Chondrocyte (in vitro differentiated cells): ENCODE results near the gene DNAJC11. TPM values are rescaled to one million over a fixed set of nuclear protein-coding genes. Genes with fewer than 3 reads are reported as not detected.
"Not testable (repeated sequence)": the region's sequence is repeated elsewhere in the genome, so short reads cannot be mapped to it uniquely, and the experiment has no call there.

Experiments used
- DNase-seq: peaks from one replicate; pipeline ENCODE4 v3.0.0; 2021; ENCODE audit warnings: mixed read lengths, low spot score
- H3K27ac Mint-ChIP-seq: one replicate; pipeline ENCODE4 v1.8.0; 2021; ENCODE audit warnings: mild to moderate bottlenecking, moderate library complexity, mixed read lengths; ENCODE audit not compliant: unreplicated experiment
- H3K27me3 Mint-ChIP-seq: 2 replicates; pipeline ENCODE4 v1.8.0; 2021; ENCODE audit warnings: low read depth, mixed read lengths
- H3K36me3 Mint-ChIP-seq: 2 replicates; pipeline ENCODE4 v1.8.0; 2021; ENCODE audit warnings: low read depth, mixed read lengths
- H3K4me1 Mint-ChIP-seq: 2 replicates; pipeline ENCODE4 v1.8.0; 2021; ENCODE audit warnings: low read depth, mild to moderate bottlenecking, mixed read lengths
- H3K4me3 Mint-ChIP-seq: one replicate; pipeline ENCODE4 v1.8.0; 2021; ENCODE audit warnings: mild to moderate bottlenecking, moderate library complexity, mixed read lengths; ENCODE audit not compliant: unreplicated experiment
- H3K9me3 Mint-ChIP-seq: 2 replicates; pipeline ENCODE4 v1.8.0; 2021; ENCODE audit warnings: low read depth, mixed read lengths
- total RNA-seq: library from RNA; stranded (reverse); gene quantifications from 3 replicates; pipeline ENCODE4 v1.2.1, GENCODE V29; 2021
- TF ChIP-seq, protein P1 (sequence below): fragments of 200-600 bp; sonication (generic); IDR thresholded peaks from 2 replicates; pipeline ENCODE4 v1.5.0; 2021; ENCODE audit warnings: antibody characterized with exemption, mild to moderate bottlenecking, moderate library complexity

The DNAJC11 gene
- total RNA-seq, 1 donor from 2014 or later, result 46.3 TPM

DNA sequence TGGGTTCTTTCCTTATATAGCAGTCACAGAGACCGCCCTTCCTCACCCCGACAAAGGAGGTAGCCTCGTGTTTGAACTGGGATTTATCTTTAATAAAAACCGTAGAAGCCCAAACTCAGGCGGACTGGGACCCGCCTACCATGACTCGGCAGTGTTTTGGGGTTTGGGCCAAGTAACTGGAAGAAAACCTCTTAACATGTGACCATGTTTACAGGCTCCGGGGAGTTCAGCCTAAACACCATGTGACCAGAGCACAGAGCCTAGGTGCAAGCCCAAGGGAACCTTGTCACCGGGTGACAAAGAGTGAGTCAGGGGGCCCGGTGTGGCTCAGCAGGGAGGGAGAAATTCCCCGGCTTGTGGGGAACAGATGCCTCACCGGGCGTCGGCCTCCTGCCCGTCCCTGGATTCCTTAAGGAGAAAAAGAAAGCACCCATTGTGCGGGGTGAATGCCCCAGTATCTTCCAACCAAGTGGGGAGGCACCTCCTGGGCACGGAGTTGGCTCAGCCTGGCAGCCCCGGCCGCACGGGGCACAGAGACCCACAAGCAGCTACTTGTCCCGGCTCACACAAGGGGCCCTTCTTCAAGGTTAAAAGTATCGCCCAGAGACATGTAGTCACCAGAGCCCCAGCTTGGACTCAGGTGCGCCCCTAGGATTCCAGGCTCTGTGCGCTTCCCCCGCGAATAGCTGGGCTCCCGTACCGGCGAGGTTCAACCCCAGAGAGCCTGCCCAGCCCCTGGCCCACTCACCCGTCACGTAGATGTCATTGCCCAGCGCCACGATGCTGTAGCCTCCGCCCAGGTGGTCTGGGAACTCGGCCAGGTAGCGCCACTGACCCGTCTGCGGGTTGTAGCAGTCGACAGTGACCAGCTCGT lies 100.3 kb downstream of the DNAJC11 start:
- TF ChIP-seq, protein P1, sequence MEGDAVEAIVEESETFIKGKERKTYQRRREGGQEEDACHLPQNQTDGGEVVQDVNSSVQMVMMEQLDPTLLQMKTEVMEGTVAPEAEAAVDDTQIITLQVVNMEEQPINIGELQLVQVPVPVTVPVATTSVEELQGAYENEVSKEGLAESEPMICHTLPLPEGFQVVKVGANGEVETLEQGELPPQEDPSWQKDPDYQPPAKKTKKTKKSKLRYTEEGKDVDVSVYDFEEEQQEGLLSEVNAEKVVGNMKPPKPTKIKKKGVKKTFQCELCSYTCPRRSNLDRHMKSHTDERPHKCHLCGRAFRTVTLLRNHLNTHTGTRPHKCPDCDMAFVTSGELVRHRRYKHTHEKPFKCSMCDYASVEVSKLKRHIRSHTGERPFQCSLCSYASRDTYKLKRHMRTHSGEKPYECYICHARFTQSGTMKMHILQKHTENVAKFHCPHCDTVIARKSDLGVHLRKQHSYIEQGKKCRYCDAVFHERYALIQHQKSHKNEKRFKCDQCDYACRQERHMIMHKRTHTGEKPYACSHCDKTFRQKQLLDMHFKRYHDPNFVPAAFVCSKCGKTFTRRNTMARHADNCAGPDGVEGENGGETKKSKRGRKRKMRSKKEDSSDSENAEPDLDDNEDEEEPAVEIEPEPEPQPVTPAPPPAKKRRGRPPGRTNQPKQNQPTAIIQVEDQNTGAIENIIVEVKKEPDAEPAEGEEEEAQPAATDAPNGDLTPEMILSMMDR, result no peak
- Mint-ChIP-seq H3K27me3 (no peaks in the 10 kb centered on the region), H3K9me3 (no peaks in the 10 kb centered on the region), H3K27ac (peak overlapping the region; percentile 98), H3K4me3 (peak overlapping the region; percentile 86), H3K4me1 (peaks cover 42% of the 10 kb centered on the region), H3K36me3 (peaks cover 4% of the 10 kb centered on the region)
- no peak for DNase-seq

DNA sequence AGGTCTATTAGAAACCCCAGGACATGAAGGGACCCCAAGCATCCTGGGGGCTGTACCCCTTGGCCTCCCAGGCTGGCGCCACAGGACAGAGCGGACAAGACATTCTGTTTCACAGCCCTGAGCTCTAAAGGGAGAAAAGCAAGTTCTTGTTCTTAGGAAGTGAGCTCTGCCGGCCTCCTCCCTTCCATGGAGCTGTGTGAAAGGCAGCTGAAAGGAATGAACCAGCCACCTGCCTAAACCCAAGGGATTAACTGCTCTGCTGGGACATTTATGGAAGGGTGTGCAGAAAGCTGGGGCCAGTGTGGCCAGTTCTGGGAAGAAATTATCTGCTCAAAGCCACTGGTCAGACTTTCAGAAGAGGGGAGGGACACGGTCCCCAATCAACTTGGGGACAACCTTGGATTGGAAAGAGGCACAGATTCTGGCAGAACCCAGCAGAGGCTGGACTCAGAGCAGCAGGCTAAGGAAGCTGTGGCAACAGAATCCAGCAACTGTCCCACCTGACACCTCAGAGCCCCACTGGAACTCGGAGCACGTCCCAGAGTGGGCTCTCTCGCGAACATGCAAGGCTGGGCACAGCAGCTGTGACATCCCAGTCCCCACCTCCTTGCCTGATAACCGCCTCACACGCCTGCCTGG lies 101.1 kb downstream of the DNAJC11 start:
- H3K36me3 Mint-ChIP-seq, result peaks cover 10% of the 10 kb centered on the region
- no peaks in the 10 kb centered on the region for H3K27me3 Mint-ChIP-seq
- TF ChIP-seq, protein P1, result no peak
- DNase-seq, result no peak
- no peaks in the 10 kb centered on the region for H3K9me3 Mint-ChIP-seq
- H3K27ac Mint-ChIP-seq, result peak overlapping the region; percentile 98
- H3K4me3 Mint-ChIP-seq, result peak overlapping the region; percentile 86
- H3K4me1 Mint-ChIP-seq, result peaks cover 46% of the 10 kb centered on the region

DNA sequence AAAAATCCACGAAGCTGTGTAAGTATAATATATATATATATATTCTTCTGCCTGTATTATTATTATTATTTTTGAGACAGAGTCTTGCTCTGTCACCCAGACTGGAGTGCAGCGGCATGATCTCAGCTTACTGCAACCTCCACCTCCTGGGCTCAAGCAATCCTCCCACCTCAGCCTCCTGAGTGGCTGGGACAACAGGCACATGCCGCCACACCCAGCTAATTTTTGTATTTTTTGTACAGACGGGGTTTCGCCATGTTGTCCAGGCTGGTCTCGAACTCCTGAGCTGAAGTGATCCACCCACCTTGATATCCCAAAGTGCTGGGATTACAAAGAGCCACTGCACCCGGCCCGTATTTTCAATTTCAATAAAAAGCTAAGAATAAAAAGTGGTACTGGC lies 101.6 kb downstream of the DNAJC11 start:
- Mint-ChIP-seq H3K27ac (peak overlapping the region; percentile 98), H3K4me1 (peaks cover 43% of the 10 kb centered on the region), H3K36me3 (peaks cover 14% of the 10 kb centered on the region), H3K4me3 (peak overlapping the region; percentile 86)
- not testable (repeated sequence) for H3K27me3 Mint-ChIP-seq, DNase-seq, H3K9me3 Mint-ChIP-seq

DNA sequence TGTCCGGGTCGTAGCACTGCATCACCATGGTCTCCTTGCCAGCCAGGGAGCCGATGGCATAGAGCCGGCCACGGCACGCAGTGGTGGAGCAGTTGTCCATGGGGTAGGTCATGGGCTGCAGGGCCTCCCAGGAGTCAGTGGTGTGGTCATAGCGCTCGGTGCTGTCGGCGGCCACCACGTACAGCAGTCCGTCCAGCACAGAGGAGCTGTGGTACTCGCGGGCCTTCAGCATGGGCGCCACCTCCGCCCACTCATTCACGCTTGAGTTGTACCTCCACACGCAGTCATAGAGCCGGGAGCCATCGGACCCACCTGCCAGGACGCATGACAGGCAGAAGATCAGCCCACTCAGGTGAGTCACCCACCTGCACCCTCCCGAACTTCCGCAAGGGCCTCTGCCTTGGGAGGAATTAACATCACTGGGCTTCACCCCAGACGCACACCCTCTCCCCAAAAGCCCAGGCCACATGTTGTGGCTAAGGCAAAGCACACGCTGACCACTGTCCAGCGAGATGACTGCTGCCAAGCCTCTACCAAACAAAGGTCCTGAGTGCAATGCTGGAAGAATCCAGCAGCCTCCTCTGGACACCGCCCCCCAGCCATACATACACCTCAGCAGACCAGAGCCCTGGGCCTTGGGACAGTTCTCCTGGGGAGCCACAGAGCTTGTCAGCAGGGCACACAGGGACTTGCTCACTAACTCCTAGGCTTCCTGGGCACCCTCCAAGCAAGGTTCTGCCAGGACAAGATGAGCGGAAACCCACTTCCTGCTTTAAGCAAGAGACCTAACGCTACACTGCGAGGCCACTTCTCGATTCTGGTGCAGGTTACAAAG lies 102.3 kb downstream of the DNAJC11 start:
- DNase-seq, result no peak

DNA sequence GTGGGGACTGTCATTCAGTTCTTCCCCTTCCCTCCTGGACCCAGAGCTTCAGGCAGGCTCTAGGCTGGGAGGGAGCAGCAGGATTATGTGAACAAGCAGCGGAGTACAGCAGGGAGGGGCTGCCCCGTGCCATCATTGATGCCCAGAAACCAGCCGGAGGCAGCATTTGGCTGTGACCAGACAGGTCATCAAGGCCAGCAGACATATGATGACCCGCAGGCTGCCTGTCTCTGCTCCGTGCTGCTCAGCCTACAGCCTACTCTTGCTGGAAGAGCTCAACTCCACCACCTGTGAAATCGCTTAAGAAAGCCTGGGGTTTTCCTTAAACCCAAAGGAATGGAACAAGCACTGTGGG lies 103.9 kb downstream of the DNAJC11 start:
- TF ChIP-seq, protein P1, result no peak
- Mint-ChIP-seq H3K4me1 (peaks cover 27% of the 10 kb centered on the region), H3K27me3 (no peaks in the 10 kb centered on the region), H3K4me3 (no peak overlapping the region), H3K27ac (no peak overlapping the region), H3K9me3 (no peaks in the 10 kb centered on the region), H3K36me3 (peaks cover 18% of the 10 kb centered on the region)
- DNase-seq, result no peak

More for the DNA sequence above, 102.3 kb downstream of the DNAJC11 start:
- H3K27ac Mint-ChIP-seq, result peak overlapping the region; percentile 36
- H3K4me3 Mint-ChIP-seq, result peak overlapping the region; percentile 86
- no peaks in the 10 kb centered on the region for H3K9me3 Mint-ChIP-seq
- TF ChIP-seq, protein P1, result no peak
- peaks cover 38% of the 10 kb centered on the region for H3K4me1 Mint-ChIP-seq
- peaks cover 16% of the 10 kb centered on the region for H3K36me3 Mint-ChIP-seq
- H3K27me3 Mint-ChIP-seq, result no peaks in the 10 kb centered on the region
